KMS-11 (cell line): ENCODE data around the gene NUDT16L1.

Source experiments
- H2AFZ ChIP-seq: fragments of 200-600 bp; sonication (generic); 2 replicates; pipeline ENCODE4 v1.6.1; 2016; ENCODE audit warnings: antibody characterized with exemption, mixed run types, low read depth
- H3K27ac ChIP-seq: fragments of 200-600 bp; sonication (generic); 2 replicates; pipeline ENCODE4 v1.6.1; 2016; ENCODE audit warnings: mild to moderate bottlenecking, mixed run types
- H3K27me3 ChIP-seq: fragments of 200-600 bp; sonication (generic); 2 replicates; pipeline ENCODE4 v1.6.1; 2017; ENCODE audit warnings: mild to moderate bottlenecking, low read depth, mixed run types, moderate library complexity; ENCODE audit not compliant: insufficient read depth
- H3K36me3 ChIP-seq: fragments of 200-600 bp; sonication (generic); 2 replicates; pipeline ENCODE4 v1.6.1; 2017; ENCODE audit warnings: mild to moderate bottlenecking, mixed run types; ENCODE audit not compliant: insufficient read depth
- H3K4me1 ChIP-seq: fragments of 200-600 bp; sonication (generic); 2 replicates; pipeline ENCODE4 v1.6.1; 2016; ENCODE audit warnings: mild to moderate bottlenecking, low read depth, mixed run types; ENCODE audit not compliant: poor library complexity, severe bottlenecking
- H3K4me2 ChIP-seq: fragments of 200-600 bp; sonication (generic); 2 replicates; pipeline ENCODE4 v1.7.0; 2016; ENCODE audit warnings: mild to moderate bottlenecking, mixed run types
- H3K4me3 ChIP-seq: fragments of 200-600 bp; sonication (generic); IDR thresholded peaks from 2 replicates; pipeline ENCODE4 v1.6.1; 2017; ENCODE audit warnings: low read depth, low read length, mixed read lengths; ENCODE audit not compliant: insufficient read depth
- H3K79me2 ChIP-seq: fragments of 200-600 bp; sonication (generic); 2 replicates; pipeline ENCODE4 v1.6.1; 2016; ENCODE audit warnings: low read depth, mixed run types; ENCODE audit not compliant: insufficient read depth
- H3K9ac ChIP-seq: fragments of 200-600 bp; sonication (generic); 2 replicates; pipeline ENCODE4 v1.6.1; 2016; ENCODE audit warnings: mild to moderate bottlenecking, mixed run types
- H4K20me1 ChIP-seq: fragments of 200-600 bp; sonication (generic); 2 replicates; pipeline ENCODE4 v1.6.1; 2016; ENCODE audit warnings: mild to moderate bottlenecking, mixed run types; ENCODE audit not compliant: insufficient read depth
- TF ChIP-seq, protein P1 (sequence below): fragments of 200-600 bp; sonication (generic); conservative IDR thresholded peaks from 2 replicates; pipeline ENCODE4 v1.6.1; 2017; ENCODE audit warnings: low read depth, mild to moderate bottlenecking, antibody characterized with exemption, low read length, moderate library complexity, mixed read lengths

Gene NUDT16L1

DNA sequence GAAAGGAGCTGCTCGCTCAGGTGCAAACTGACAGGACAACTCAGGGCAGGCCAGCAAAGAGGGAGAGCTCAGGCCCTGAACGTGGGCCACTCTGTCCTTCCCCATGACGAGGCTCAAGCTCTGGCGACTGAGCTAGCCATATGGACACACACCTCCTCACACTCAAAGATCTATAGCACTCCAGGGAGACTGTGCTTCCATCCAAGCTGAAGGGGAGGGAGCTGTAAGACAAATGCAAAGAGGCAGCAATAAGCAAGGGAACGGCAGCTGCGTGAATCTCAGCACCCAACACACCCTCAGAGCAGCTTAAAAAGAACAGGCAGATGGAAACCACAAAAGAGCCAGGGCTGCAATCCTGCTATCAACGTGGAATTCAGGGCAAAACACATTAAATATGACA lies 13.5 kb downstream of the NUDT16L1 start:
- TF ChIP-seq, protein P1, sequence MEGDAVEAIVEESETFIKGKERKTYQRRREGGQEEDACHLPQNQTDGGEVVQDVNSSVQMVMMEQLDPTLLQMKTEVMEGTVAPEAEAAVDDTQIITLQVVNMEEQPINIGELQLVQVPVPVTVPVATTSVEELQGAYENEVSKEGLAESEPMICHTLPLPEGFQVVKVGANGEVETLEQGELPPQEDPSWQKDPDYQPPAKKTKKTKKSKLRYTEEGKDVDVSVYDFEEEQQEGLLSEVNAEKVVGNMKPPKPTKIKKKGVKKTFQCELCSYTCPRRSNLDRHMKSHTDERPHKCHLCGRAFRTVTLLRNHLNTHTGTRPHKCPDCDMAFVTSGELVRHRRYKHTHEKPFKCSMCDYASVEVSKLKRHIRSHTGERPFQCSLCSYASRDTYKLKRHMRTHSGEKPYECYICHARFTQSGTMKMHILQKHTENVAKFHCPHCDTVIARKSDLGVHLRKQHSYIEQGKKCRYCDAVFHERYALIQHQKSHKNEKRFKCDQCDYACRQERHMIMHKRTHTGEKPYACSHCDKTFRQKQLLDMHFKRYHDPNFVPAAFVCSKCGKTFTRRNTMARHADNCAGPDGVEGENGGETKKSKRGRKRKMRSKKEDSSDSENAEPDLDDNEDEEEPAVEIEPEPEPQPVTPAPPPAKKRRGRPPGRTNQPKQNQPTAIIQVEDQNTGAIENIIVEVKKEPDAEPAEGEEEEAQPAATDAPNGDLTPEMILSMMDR, result no peak
- Histone ChIP-seq H3K27me3 (no peaks in the 10 kb centered on the region), H3K4me3 (no peak overlapping the region), H3K36me3 (no peaks in the 10 kb centered on the region; the same call in 1 of the 2 replicates), H3K9ac (no peak overlapping the region), H2AFZ (no peak overlapping the region), H3K4me1 (no peaks in the 10 kb centered on the region), H3K4me2 (no peak overlapping the region), H4K20me1 (no peaks in the 10 kb centered on the region), H3K27ac (no peak overlapping the region), H3K79me2 (no peaks in the 10 kb centered on the region)

DNA sequence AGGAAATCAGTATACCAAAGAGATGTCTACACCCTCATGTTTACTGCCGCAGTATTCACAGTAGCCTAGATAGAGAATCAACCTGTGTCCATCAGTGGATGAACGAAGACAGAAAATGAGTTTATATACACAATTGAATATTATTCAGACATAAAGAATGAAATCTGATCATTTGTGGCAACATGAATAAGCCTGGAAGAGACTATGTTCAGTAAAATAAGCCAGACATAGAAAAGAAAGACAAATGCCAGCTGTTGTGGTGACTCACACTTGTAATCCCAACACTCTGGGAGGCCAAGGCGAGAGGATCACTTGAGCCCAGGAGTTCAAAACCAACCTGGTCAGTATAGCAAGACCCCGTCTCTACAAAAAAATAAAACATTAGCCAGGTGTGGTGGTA lies 16.1 kb downstream of the NUDT16L1 start:
- no peaks in the 10 kb centered on the region for H3K79me2 ChIP-seq
- H3K4me1 ChIP-seq, result no peaks in the 10 kb centered on the region
- no peak overlapping the region for H3K4me2 ChIP-seq
- TF ChIP-seq, protein P1, result no peak
- no peak overlapping the region for H3K27ac ChIP-seq
- H2AFZ ChIP-seq, result no peak overlapping the region
- H4K20me1 ChIP-seq, result no peaks in the 10 kb centered on the region
- no peak overlapping the region for H3K4me3 ChIP-seq
- no peak overlapping the region for H3K9ac ChIP-seq
- no peaks in the 10 kb centered on the region for H3K27me3 ChIP-seq
- H3K36me3 ChIP-seq, result peaks cover 5% of the 10 kb centered on the region; the same call in 1 of the 2 replicates

DNA sequence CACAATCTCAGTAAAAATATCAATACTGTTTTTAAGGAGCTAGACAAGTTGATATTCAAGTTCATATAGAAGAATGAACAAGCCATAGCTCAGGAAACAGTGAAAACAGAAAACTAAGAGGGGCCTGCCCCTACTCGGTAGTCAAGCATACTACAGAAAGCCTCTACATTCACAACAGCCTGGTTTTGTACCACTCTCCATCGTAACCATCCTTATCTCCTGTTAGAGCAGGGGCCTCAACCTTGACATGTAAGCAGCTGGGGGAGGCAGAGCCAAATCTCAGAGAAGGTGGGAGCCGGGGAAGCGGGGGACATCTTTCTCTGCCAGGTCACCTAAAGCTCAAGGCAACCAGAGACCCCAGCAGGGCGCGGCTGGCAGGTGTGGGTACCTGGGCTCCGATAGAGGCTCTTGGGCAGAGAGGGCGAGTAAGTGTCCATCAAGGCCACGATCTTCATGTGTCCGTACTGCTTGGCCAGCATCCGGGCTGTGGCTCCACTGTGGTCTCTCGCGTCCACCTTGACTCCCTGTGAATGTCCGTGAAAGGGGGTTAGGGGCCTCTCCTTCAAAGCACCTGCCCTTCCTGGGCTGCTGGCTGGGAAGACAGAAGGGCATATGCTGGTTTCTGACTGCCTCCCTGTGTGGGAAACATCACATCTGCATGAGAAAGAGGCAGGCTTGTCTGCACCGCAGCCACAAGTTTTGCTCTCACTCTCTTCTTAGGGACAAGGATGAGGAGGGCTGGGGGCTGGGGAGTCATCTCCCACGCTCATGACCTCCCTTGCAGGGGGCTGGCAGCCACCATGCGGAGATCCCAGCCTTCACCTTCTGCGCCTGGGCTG lies 20.5 kb downstream of the NUDT16L1 start:
- no peaks in the 10 kb centered on the region for H3K27me3 ChIP-seq
- no peak overlapping the region for H3K4me2 ChIP-seq
- H3K79me2 ChIP-seq, result no peaks in the 10 kb centered on the region
- H3K4me1 ChIP-seq, result no peaks in the 10 kb centered on the region
- H3K27ac ChIP-seq, result no peak overlapping the region
- TF ChIP-seq, protein P1, result no peak
- H3K4me3 ChIP-seq, result no peak overlapping the region
- H4K20me1 ChIP-seq, result no peaks in the 10 kb centered on the region
- no peak overlapping the region for H2AFZ ChIP-seq
- no peak overlapping the region for H3K9ac ChIP-seq
- peaks cover 5% of the 10 kb centered on the region; the same call in 1 of the 2 replicates for H3K36me3 ChIP-seq

DNA sequence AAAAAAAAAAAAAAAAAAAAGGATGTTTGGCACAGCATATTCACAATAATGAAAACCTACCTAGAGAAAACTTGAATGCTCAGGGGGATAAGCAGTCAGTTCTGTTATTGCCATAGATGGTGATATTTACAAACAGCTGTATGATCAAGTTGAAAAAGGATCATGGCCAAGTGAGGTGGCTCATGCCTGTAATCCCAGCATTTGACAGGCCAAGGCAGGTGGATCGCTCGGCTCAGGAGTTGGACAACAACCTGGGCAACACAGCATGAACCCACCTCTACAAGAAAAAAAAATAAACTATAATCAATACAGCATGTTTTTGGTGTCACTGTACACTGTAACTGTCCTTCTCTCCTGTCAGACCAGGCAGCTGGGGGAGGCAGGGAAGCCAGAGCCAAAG lies 21.6 kb downstream of the NUDT16L1 start:
- H3K27ac ChIP-seq, result no peak overlapping the region
- H3K4me1 ChIP-seq, result no peaks in the 10 kb centered on the region
- peaks cover 5% of the 10 kb centered on the region; the same call in 1 of the 2 replicates for H3K36me3 ChIP-seq
- no peak overlapping the region for H3K9ac ChIP-seq
- H2AFZ ChIP-seq, result no peak overlapping the region
- H3K4me2 ChIP-seq, result no peak overlapping the region
- H3K27me3 ChIP-seq, result no peaks in the 10 kb centered on the region
- H3K4me3 ChIP-seq, result no peak overlapping the region
- H3K79me2 ChIP-seq, result no peaks in the 10 kb centered on the region
- H4K20me1 ChIP-seq, result no peaks in the 10 kb centered on the region
- TF ChIP-seq, protein P1, result no peak
